Measurements from ENCODE around the gene CALN1. TPM values are rescaled to one million over a fixed set of nuclear protein-coding genes. Genes with fewer than 3 reads are reported as not detected.
A peak's percentile ranks its signal among the peaks of the same experiment; 100 is the strongest.

CALN1 gene
- total RNA-seq, 4 donors from 2014 or later: under 0.01 to 0.06 TPM; not detected in 2

- Histone ChIP-seq H3K4me1 (no peaks in the 10 kb centered on the region), H3K27me3 (no peaks in the 10 kb centered on the region), H3K27ac (replicated peaks in 1 of 4) (no peak overlapping the region), H3K4me3 (no peak overlapping the region), H3K36me3 (no peaks in the 10 kb centered on the region), H3K9me3 (no peaks in the 10 kb centered on the region)
- TF ChIP-seq POLR2AphosphoS5 (IDR thresholded peaks at IDR 0.05): no peak
- TF ChIP-seq CTCF (IDR thresholded peaks at IDR 0.05): no peak
- no peak for TF ChIP-seq POLR2A (IDR thresholded peaks at IDR 0.05; ENCODE audit: low read depth)
- TF ChIP-seq EP300 (IDR thresholded peaks at IDR 0.05): no peak
- intact Hi-C loops (cut with DNase I): no loop called here
- DNase-seq (ENCODE audit: extremely low spot score): peak; percentile 21
Observed at GRCh38 chr7:72048420-72048819, 363.7 kb downstream of the CALN1 start.

GRCh38 chr7:72042855-72043254 is 369.3 kb downstream of the CALN1 start:
- H3K27me3 ChIP-seq: no peaks in the 10 kb centered on the region
- H3K4me3 ChIP-seq: no peak overlapping the region
- no peaks in the 10 kb centered on the region for H3K4me1 ChIP-seq
- intact Hi-C loops (cut with DNase I): no loop called here
- 37% methylated on average over 3 of the region's 3 CpGs for WGBS
- H3K9me3 ChIP-seq: peaks cover 0 to 4% (median 0%) of the 10 kb centered on the region in 4 donors
- H3K27ac ChIP-seq (replicated peaks in 1 of 4): no peak overlapping the region
- TF ChIP-seq POLR2A (IDR thresholded peaks at IDR 0.05; ENCODE audit: low read depth): no peak
- TF ChIP-seq POLR2AphosphoS5 (IDR thresholded peaks at IDR 0.05): no peak
- TF ChIP-seq CTCF (IDR thresholded peaks at IDR 0.05): no peak
- no peak for TF ChIP-seq EP300 (IDR thresholded peaks at IDR 0.05)
- H3K36me3 ChIP-seq: no peaks in the 10 kb centered on the region
- no peak for DNase-seq (ENCODE audit: extremely low spot score)

GRCh38 chr7:72040641-72041040 is 371.5 kb downstream of the CALN1 start:
- H3K36me3 ChIP-seq: no peaks in the 10 kb centered on the region
- TF ChIP-seq EP300 (IDR thresholded peaks at IDR 0.05): no peak
- no peak for TF ChIP-seq CTCF (IDR thresholded peaks at IDR 0.05)
- no peak for TF ChIP-seq POLR2A (IDR thresholded peaks at IDR 0.05; ENCODE audit: low read depth)
- TF ChIP-seq POLR2AphosphoS5 (IDR thresholded peaks at IDR 0.05): no peak
- no peak overlapping the region for H3K27ac ChIP-seq (replicated peaks in 1 of 4)
- intact Hi-C loops (cut with DNase I): no loop called here
- peaks cover 0 to 17% (median 3%) of the 10 kb centered on the region in 4 donors for H3K9me3 ChIP-seq
- H3K27me3 ChIP-seq: no peaks in the 10 kb centered on the region
- WGBS: 93% methylated on average over 2 of the region's 2 CpGs
- DNase-seq (ENCODE audit: extremely low spot score): no peak
- no peak overlapping the region for H3K4me3 ChIP-seq
- H3K4me1 ChIP-seq: no peaks in the 10 kb centered on the region

- intact Hi-C loops (cut with DNase I): no loop called here
- TF ChIP-seq POLR2A (IDR thresholded peaks at IDR 0.05; ENCODE audit: low read depth) (no peak), EP300 (IDR thresholded peaks at IDR 0.05) (no peak), POLR2AphosphoS5 (IDR thresholded peaks at IDR 0.05) (no peak), CTCF (IDR thresholded peaks at IDR 0.05) (no peak)
Observed at GRCh38 chr7:72039460-72039859, 372.7 kb downstream of the CALN1 start.

More at GRCh38 chr7:72039460-72039859, 372.7 kb downstream of the CALN1 start:
- Histone ChIP-seq H3K4me3 (no peak overlapping the region), H3K27ac (replicated peaks in 1 of 4) (no peak overlapping the region), H3K27me3 (no peaks in the 10 kb centered on the region), H3K36me3 (no peaks in the 10 kb centered on the region), H3K4me1 (no peaks in the 10 kb centered on the region), H3K9me3 (peaks cover 0 to 17% (median 3%) of the 10 kb centered on the region in 4 donors)
- WGBS: 36% methylated on average over 1 of the region's 1 CpG
- DNase-seq (ENCODE audit: extremely low spot score): no peak
